ENCODE results near the gene TMEM134. TPM values are rescaled to one million over a fixed set of nuclear protein-coding genes. Genes with fewer than 3 reads are reported as not detected.

The TMEM134 gene
- total RNA-seq, 1 experiment from 2014 or later = 52.2 TPM

DNA sequence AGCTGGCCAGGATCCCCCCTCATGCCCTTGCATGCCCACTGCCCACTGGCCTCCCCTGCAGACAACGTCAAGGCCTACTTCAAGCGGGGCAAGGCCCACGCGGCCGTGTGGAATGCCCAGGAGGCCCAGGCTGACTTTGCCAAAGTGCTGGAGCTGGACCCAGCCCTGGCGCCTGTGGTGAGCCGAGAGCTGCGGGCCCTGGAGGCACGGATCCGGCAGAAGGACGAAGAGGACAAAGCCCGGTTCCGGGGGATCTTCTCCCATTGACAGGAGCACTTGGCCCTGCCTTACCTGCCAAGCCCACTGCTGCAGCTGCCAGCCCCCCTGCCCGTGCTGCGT lies 21.6 kb upstream of the TMEM134 start:
- peaks cover 66% of the 10 kb centered on the region for H3K36me3 Mint-ChIP-seq (ENCODE audit: insufficient read depth, unreplicated experiment)
- H3K9me3 Mint-ChIP-seq (ENCODE audit: unreplicated experiment) = no peaks in the 10 kb centered on the region
- H3K4me3 Mint-ChIP-seq (ENCODE audit: unreplicated experiment) = no peak overlapping the region
- intact Hi-C loops (cut with micrococcal nuclease; ENCODE audit: unreplicated experiment) = no loop called here
- POLR2A ChIA-PET = no interaction called here
- no peaks in the 10 kb centered on the region for H3K27me3 Mint-ChIP-seq (ENCODE audit: insufficient read depth, unreplicated experiment)
- peaks cover 6% of the 10 kb centered on the region for H3K4me1 Mint-ChIP-seq (ENCODE audit: low read depth, unreplicated experiment)
- no peaks in the 10 kb centered on the region for H3K9me3 ChIP-seq
- H3K27ac Mint-ChIP-seq (ENCODE audit: unreplicated experiment) = no peak overlapping the region
- peaks cover 12% of the 10 kb centered on the region for H3K36me3 ChIP-seq (ENCODE audit: control insufficient read depth, insufficient read depth, low read length)
- DNase-seq = no peak
- H3K27me3 ChIP-seq (replicated peaks; ENCODE audit: control insufficient read depth, insufficient read depth, low read length) = no peaks in the 10 kb centered on the region
- H3K4me3 ChIP-seq (ENCODE audit: low read depth, low read length) = no peak overlapping the region
- CTCF ChIA-PET = interaction anchor here (0.6 to 1.1 kb wide), 3 partner anchors 89 to 151 kb away, joined by 3 to 9 read pairs (median 7); partner anchors contain the start of genes PPP1CA and RAD9A
- TF ChIP-seq, protein P1, sequence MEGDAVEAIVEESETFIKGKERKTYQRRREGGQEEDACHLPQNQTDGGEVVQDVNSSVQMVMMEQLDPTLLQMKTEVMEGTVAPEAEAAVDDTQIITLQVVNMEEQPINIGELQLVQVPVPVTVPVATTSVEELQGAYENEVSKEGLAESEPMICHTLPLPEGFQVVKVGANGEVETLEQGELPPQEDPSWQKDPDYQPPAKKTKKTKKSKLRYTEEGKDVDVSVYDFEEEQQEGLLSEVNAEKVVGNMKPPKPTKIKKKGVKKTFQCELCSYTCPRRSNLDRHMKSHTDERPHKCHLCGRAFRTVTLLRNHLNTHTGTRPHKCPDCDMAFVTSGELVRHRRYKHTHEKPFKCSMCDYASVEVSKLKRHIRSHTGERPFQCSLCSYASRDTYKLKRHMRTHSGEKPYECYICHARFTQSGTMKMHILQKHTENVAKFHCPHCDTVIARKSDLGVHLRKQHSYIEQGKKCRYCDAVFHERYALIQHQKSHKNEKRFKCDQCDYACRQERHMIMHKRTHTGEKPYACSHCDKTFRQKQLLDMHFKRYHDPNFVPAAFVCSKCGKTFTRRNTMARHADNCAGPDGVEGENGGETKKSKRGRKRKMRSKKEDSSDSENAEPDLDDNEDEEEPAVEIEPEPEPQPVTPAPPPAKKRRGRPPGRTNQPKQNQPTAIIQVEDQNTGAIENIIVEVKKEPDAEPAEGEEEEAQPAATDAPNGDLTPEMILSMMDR (IDR thresholded peaks at IDR 0.05; ENCODE audit: insufficient read depth in 1 of 2, low read depth in 1 of 2, low read length in 1 of 2, severe bottlenecking in 1 of 2, unreplicated experiment in 1 of 2) = no peak
- BruUV-seq (replicated peaks) = no TSS peak
- H3K4me1 ChIP-seq = 0 out of 2 replicates have a peak, but pooled peaks cover 5% of the 10 kb centered on the region

DNA sequence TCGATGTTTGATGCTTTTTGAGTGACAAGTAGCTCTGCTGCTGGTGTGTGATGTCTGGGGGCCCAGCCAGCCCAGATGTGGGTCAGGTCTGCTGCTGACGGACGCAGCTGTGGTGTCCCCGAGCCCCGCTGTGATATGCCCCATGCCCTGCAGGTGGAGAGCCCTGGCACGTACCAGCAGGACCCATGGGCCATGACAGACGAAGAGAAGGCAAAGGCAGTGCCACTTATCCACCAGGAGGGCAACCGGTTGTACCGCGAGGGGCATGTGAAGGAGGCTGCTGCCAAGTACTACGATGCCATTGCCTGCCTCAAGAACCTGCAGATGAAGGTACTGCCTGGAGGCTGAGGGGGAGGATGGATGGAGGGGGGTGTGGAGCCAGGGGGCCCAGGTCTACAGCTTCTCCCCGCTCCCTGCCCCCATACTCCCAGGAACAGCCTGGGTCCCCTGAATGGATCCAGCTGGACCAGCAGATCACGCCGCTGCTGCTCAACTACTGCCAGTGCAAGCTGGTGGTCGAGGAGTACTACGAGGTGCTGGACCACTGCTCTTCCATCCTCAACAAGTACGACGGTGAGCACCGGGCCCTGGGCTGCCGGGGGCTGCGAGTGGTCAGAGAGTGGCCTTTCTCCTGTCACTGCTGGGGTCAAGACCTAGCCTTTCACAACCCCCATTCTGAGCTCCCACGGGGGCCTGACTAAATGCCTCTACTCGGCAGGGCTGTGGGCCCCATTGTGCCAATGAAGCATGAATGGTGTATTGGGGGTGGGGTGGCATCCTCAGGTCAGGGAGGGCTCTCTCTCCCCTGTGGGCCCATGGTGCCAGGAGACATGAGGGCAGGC lies 21.1 kb upstream of the TMEM134 start:
- Histone ChIP-seq H3K27me3 (replicated peaks; ENCODE audit: control insufficient read depth, insufficient read depth, low read length) (no peaks in the 10 kb centered on the region), H3K9me3 (no peaks in the 10 kb centered on the region), H3K4me1 (0 out of 2 replicates have a peak, but pooled peaks cover 5% of the 10 kb centered on the region), H3K4me3 (ENCODE audit: low read depth, low read length) (no peak overlapping the region), H3K36me3 (ENCODE audit: control insufficient read depth, insufficient read depth, low read length) (peaks cover 12% of the 10 kb centered on the region)
- POLR2A ChIA-PET = interaction anchor here (0.6 kb wide), 1 partner anchor 98 kb away, joined by 3 read pairs; no protein-coding TSS in a partner anchor
- intact Hi-C loops (cut with micrococcal nuclease; ENCODE audit: unreplicated experiment) = no loop called here
- CTCF ChIA-PET = no interaction called here
- TSS peak; percentile 52 for BruUV-seq (replicated peaks)
- peak in 1 of 2 experiments; percentile 51 for DNase-seq
- H3K4me1 Mint-ChIP-seq (ENCODE audit: low read depth, unreplicated experiment) = peaks cover 7% of the 10 kb centered on the region
- peaks cover 63% of the 10 kb centered on the region for H3K36me3 Mint-ChIP-seq (ENCODE audit: insufficient read depth, unreplicated experiment)
- H3K9me3 Mint-ChIP-seq (ENCODE audit: unreplicated experiment) = no peaks in the 10 kb centered on the region
- no peaks in the 10 kb centered on the region for H3K27me3 Mint-ChIP-seq (ENCODE audit: insufficient read depth, unreplicated experiment)
- peak overlapping the region; percentile 31 for H3K27ac Mint-ChIP-seq (ENCODE audit: unreplicated experiment)
- TF ChIP-seq, protein P1 (IDR thresholded peaks at IDR 0.05; ENCODE audit: insufficient read depth in 1 of 2, low read depth in 1 of 2, low read length in 1 of 2, severe bottlenecking in 1 of 2, unreplicated experiment in 1 of 2) = no peak
- no peak overlapping the region for H3K4me3 Mint-ChIP-seq (ENCODE audit: unreplicated experiment)

DNA sequence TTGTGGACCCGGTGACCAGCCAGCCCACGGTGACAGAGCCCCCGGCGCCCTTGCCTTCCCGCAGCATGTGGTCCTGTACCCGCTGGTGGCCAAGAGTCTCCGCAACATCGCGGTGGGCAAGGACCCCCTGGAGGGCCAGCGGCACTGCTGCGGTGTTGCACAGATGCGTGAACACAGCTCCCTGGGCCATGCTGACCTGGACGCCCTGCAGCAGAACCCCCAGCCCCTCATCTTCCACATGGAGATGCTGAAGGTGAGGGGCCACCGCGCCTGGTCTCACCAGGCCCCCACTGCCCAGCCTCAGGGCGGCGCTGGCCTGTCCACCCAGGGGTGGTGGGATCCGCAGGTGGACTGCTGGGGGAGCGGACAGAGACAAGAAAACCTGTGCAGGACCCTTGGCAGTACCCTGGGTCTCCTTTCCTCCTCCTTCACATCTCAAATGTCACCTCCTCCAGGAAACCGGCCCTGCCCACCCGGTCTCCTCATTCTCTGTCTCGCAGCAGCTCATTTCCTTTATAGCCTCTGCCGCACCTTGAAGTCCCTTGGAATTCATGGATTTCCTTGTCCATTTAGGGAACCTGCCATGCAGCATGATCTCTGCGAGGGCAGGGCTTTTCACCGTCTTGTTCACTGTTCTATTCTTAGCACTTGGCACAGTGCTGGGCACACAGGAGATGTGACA lies 20.3 kb upstream of the TMEM134 start:
- POLR2A ChIA-PET = interaction anchor here (0.6 kb wide), 1 partner anchor 97 kb away, joined by 3 read pairs; no protein-coding TSS in a partner anchor
- Histone ChIP-seq H3K4me1 (0 out of 2 replicates have a peak, but pooled peaks cover 5% of the 10 kb centered on the region), H3K9me3 (no peaks in the 10 kb centered on the region), H3K36me3 (ENCODE audit: control insufficient read depth, insufficient read depth, low read length) (peaks cover 14% of the 10 kb centered on the region), H3K4me3 (ENCODE audit: low read depth, low read length) (no peak overlapping the region), H3K27me3 (replicated peaks; ENCODE audit: control insufficient read depth, insufficient read depth, low read length) (no peaks in the 10 kb centered on the region)
- CTCF ChIA-PET = interaction anchor here (0.6 kb wide), 1 partner anchor 86 kb away, joined by 5 read pairs; no protein-coding TSS in a partner anchor
- H3K36me3 Mint-ChIP-seq (ENCODE audit: insufficient read depth, unreplicated experiment) = peaks cover 64% of the 10 kb centered on the region
- intact Hi-C loops (cut with micrococcal nuclease; ENCODE audit: unreplicated experiment) = no loop called here
- DNase-seq = no peak
- no peaks in the 10 kb centered on the region for H3K9me3 Mint-ChIP-seq (ENCODE audit: unreplicated experiment)
- H3K4me3 Mint-ChIP-seq (ENCODE audit: unreplicated experiment) = no peak overlapping the region
- peaks cover 15% of the 10 kb centered on the region for H3K4me1 Mint-ChIP-seq (ENCODE audit: low read depth, unreplicated experiment)
- H3K27me3 Mint-ChIP-seq (ENCODE audit: insufficient read depth, unreplicated experiment) = no peaks in the 10 kb centered on the region
- BruUV-seq (replicated peaks) = no TSS peak
- peak overlapping the region; percentile 31 for H3K27ac Mint-ChIP-seq (ENCODE audit: unreplicated experiment)
- TF ChIP-seq, protein P1 (IDR thresholded peaks at IDR 0.05; ENCODE audit: insufficient read depth in 1 of 2, low read depth in 1 of 2, low read length in 1 of 2, severe bottlenecking in 1 of 2, unreplicated experiment in 1 of 2) = no peak

Measured in Caco-2 (cell line).